Measurements from ENCODE around the gene FADS2. TPM values are rescaled to one million over a fixed set of nuclear protein-coding genes. Genes with fewer than 3 reads are reported as not detected.

FADS2 gene
- total and polyA plus RNA-seq, 2 experiments from 2014 or later: 124 to 392 TPM

DNA sequence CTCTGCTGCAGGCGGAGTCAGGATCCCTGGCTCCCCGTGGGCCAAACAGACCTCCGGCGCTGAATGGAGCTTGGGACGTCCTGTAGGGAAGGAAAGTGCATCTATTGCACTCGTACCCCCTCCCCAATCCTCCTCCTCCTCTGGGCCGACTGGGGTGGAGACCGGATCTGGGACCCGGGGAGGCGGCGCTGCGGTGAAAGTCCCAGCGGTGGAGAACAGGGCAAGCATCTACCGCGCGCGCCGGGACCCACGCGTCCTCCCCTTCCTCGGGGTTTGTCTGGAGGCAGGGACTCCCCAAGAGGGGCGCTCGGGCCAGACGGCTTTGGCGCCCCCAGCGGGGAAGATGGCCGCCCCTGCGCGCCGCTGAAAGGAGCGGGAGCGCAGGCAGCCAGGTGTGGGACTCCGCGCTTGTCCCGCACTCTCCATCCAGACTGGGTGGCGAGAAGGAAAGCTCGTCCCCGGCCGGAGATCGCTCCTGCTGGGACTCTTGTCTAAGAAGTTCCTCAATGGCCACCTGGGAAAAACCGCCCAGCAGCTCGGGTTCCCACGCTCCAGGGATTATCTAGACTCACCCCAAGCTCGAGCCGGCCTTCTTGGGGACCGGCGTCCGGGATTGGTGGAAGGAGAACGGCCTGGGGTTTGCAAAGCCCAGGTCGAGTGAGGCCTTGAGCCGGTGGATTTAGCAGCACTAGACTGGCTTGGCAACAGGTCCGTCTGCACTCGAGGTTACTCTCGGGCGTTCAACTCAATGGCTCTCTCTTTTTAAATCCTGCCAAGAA is 718 bp downstream of the FADS2 start:
- no peaks in the 10 kb centered on the region for H3K27me3 ChIP-seq (ENCODE audit: insufficient read depth)
- Mint-ChIP-seq H3K9me3 (peaks cover 3% of the 10 kb centered on the region; the same call in 1 of the 3 replicates), H3K4me1 (peaks cover 55% of the 10 kb centered on the region), H3K27me3 (ENCODE audit: insufficient read depth, low read depth, poor library complexity) (peaks cover 26% of the 10 kb centered on the region), H3K4me3 (peak overlapping the region; percentile 87), H3K27ac (peak overlapping the region; percentile 95), H3K36me3 (ENCODE audit: low read depth) (peaks cover 34% of the 10 kb centered on the region)
- peaks cover 57% of the 10 kb centered on the region for H3K4me1 ChIP-seq (ENCODE audit: insufficient read depth)
- H3F3A ChIP-seq (replicated peaks; ENCODE audit: low read depth): peaks cover 48% of the 10 kb centered on the region
- H3K79me2 ChIP-seq (replicated peaks; ENCODE audit: insufficient read depth): peaks cover 60% of the 10 kb centered on the region
- H3K4me2 ChIP-seq: peak overlapping the region; percentile 100
- peak; percentile 61 for ATAC-seq
- H3K27ac ChIP-seq (ENCODE audit: low read depth): peak overlapping the region; percentile 99
- no peaks in the 10 kb centered on the region; the same call in 1 of the 2 replicates for H3K36me3 ChIP-seq (ENCODE audit: insufficient read depth)
- H3K9me2 ChIP-seq (ENCODE audit: insufficient read depth): no peaks in the 10 kb centered on the region
- H2AFZ ChIP-seq: no peak overlapping the region
- no peak for TF ChIP-seq EZH2phosphoT487 (IDR thresholded peaks at IDR 0.05; ENCODE audit: unreplicated experiment)
- no peak for TF ChIP-seq JUNB (IDR thresholded peaks at IDR 0.05; ENCODE audit: unreplicated experiment)
- TF ChIP-seq NANOG (IDR thresholded peaks at IDR 0.05; ENCODE audit: borderline replicate concordance): no peak
- TF ChIP-seq, protein P1, sequence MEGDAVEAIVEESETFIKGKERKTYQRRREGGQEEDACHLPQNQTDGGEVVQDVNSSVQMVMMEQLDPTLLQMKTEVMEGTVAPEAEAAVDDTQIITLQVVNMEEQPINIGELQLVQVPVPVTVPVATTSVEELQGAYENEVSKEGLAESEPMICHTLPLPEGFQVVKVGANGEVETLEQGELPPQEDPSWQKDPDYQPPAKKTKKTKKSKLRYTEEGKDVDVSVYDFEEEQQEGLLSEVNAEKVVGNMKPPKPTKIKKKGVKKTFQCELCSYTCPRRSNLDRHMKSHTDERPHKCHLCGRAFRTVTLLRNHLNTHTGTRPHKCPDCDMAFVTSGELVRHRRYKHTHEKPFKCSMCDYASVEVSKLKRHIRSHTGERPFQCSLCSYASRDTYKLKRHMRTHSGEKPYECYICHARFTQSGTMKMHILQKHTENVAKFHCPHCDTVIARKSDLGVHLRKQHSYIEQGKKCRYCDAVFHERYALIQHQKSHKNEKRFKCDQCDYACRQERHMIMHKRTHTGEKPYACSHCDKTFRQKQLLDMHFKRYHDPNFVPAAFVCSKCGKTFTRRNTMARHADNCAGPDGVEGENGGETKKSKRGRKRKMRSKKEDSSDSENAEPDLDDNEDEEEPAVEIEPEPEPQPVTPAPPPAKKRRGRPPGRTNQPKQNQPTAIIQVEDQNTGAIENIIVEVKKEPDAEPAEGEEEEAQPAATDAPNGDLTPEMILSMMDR (conservative IDR thresholded peaks at IDR 0.05; ENCODE audit: low read depth in 2 of 2): peak; percentile 49 to 50
- H4K20me1 ChIP-seq (replicated peaks; ENCODE audit: insufficient read depth): peaks cover 41% of the 10 kb centered on the region
- peak overlapping the region; percentile 99 for H3K4me3 ChIP-seq
- DNase-seq (ENCODE audit: low spot score): peak; percentile 72

DNA sequence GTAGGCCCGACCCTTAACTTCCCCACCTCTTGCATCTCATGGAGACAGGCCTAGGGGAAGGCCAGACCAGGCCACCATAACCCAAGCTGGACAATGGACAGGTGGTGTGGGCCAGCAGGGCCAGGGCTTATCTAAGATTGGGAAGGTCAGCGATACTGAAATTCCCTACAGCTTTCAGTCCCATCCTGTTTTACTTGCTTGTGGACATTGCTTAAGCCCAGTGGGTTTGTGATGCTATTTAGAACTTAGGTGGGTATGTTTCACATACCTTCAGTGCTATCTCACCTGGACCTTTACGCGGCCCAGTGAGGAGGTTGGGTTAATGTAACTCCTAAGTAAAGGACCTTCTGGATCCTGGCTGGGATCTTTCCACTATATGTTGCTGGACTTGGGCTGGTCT is 1.7 kb downstream of the FADS2 start:
- 0 out of 2 replicates have a peak overlapping the region, but pooled peaks have one; percentile 21 for H3K27ac ChIP-seq (ENCODE audit: low read depth)

More for the DNA sequence above, 1.7 kb downstream of the FADS2 start:
- Histone ChIP-seq H3K9me2 (ENCODE audit: insufficient read depth) (no peaks in the 10 kb centered on the region), H3F3A (replicated peaks; ENCODE audit: low read depth) (peaks cover 56% of the 10 kb centered on the region), H3K4me1 (ENCODE audit: insufficient read depth) (peaks cover 65% of the 10 kb centered on the region), H3K79me2 (replicated peaks; ENCODE audit: insufficient read depth) (peaks cover 67% of the 10 kb centered on the region), H2AFZ (no peak overlapping the region), H3K27me3 (ENCODE audit: insufficient read depth) (no peaks in the 10 kb centered on the region), H3K36me3 (ENCODE audit: insufficient read depth) (no peaks in the 10 kb centered on the region; the same call in 1 of the 2 replicates), H3K4me2 (peak overlapping the region; percentile 100), H3K4me3 (peak overlapping the region; percentile 99), H4K20me1 (replicated peaks; ENCODE audit: insufficient read depth) (peaks cover 42% of the 10 kb centered on the region)
- H3K9me3 Mint-ChIP-seq: peaks cover 3% of the 10 kb centered on the region; the same call in 1 of the 3 replicates
- peaks cover 24% of the 10 kb centered on the region for H3K27me3 Mint-ChIP-seq (ENCODE audit: insufficient read depth, low read depth, poor library complexity)
- TF ChIP-seq, protein P1 (conservative IDR thresholded peaks at IDR 0.05; ENCODE audit: low read depth in 2 of 2): no peak
- TF ChIP-seq, protein P2, sequence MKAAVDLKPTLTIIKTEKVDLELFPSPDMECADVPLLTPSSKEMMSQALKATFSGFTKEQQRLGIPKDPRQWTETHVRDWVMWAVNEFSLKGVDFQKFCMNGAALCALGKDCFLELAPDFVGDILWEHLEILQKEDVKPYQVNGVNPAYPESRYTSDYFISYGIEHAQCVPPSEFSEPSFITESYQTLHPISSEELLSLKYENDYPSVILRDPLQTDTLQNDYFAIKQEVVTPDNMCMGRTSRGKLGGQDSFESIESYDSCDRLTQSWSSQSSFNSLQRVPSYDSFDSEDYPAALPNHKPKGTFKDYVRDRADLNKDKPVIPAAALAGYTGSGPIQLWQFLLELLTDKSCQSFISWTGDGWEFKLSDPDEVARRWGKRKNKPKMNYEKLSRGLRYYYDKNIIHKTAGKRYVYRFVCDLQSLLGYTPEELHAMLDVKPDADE (IDR thresholded peaks at IDR 0.05): no peak
- TF ChIP-seq CREB1 (CRISPR knock-in tag; IDR thresholded peaks at IDR 0.05; ENCODE audit: low read depth) (no peak), POLR2AphosphoS5 (IDR thresholded peaks at IDR 0.05; ENCODE audit: low read depth) (no peak)
- TF ChIP-seq, protein P3, sequence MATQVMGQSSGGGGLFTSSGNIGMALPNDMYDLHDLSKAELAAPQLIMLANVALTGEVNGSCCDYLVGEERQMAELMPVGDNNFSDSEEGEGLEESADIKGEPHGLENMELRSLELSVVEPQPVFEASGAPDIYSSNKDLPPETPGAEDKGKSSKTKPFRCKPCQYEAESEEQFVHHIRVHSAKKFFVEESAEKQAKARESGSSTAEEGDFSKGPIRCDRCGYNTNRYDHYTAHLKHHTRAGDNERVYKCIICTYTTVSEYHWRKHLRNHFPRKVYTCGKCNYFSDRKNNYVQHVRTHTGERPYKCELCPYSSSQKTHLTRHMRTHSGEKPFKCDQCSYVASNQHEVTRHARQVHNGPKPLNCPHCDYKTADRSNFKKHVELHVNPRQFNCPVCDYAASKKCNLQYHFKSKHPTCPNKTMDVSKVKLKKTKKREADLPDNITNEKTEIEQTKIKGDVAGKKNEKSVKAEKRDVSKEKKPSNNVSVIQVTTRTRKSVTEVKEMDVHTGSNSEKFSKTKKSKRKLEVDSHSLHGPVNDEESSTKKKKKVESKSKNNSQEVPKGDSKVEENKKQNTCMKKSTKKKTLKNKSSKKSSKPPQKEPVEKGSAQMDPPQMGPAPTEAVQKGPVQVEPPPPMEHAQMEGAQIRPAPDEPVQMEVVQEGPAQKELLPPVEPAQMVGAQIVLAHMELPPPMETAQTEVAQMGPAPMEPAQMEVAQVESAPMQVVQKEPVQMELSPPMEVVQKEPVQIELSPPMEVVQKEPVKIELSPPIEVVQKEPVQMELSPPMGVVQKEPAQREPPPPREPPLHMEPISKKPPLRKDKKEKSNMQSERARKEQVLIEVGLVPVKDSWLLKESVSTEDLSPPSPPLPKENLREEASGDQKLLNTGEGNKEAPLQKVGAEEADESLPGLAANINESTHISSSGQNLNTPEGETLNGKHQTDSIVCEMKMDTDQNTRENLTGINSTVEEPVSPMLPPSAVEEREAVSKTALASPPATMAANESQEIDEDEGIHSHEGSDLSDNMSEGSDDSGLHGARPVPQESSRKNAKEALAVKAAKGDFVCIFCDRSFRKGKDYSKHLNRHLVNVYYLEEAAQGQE (IDR thresholded peaks at IDR 0.05; ENCODE audit: unreplicated experiment): no peak
- H3K4me3 Mint-ChIP-seq: peak overlapping the region; percentile 87
- peaks cover 62% of the 10 kb centered on the region for H3K4me1 Mint-ChIP-seq
- ATAC-seq (no peak), DNase-seq (ENCODE audit: low spot score) (no peak)
- peaks cover 31% of the 10 kb centered on the region for H3K36me3 Mint-ChIP-seq (ENCODE audit: low read depth)
- H3K27ac Mint-ChIP-seq: no peak overlapping the region
